OCI-LY1 (cell line): ENCODE measurements around the gene C4A.

ENCODE experiments used
- H2AFZ ChIP-seq: fragments of 200-600 bp; sonication (generic), shearing (Covaris generic); 2 replicates; pipeline ENCODE4 v1.6.0; 2014; ENCODE audit warnings: antibody characterized with exemption, mild to moderate bottlenecking, low read length
- H3F3A ChIP-seq: fragments of 200-600 bp; sonication (generic), shearing (Covaris generic); 2 replicates; pipeline ENCODE4 v1.6.0; 2014; ENCODE audit warnings: mild to moderate bottlenecking, antibody characterized with exemption, low read length, moderate library complexity; ENCODE audit not compliant: insufficient read depth
- H3K27ac ChIP-seq: fragments of 200-600 bp; sonication (generic); 2 replicates; pipeline ENCODE4 v1.5.1; 2014; ENCODE audit warnings: low read length, mixed run types, mild to moderate bottlenecking, low read depth; ENCODE audit not compliant: poor library complexity, severe bottlenecking
- H3K27me3 ChIP-seq: fragments of 200-600 bp; sonication (generic); 2 replicates; pipeline ENCODE4 v1.6.0; 2014; ENCODE audit warnings: antibody characterized with exemption, mild to moderate bottlenecking, low read length, moderate library complexity; ENCODE audit not compliant: insufficient read depth
- H3K36me3 ChIP-seq: fragments of 200-600 bp; sonication (generic); 2 replicates; pipeline ENCODE4 v1.6.1; 2014; ENCODE audit warnings: mild to moderate bottlenecking, antibody characterized with exemption, low read length, moderate library complexity, mixed read lengths; ENCODE audit not compliant: insufficient read depth
- H3K4me1 ChIP-seq: fragments of 200-600 bp; sonication (generic); 2 replicates; pipeline ENCODE4 v1.5.1; 2014; ENCODE audit warnings: mild to moderate bottlenecking, low read length, moderate library complexity; ENCODE audit not compliant: insufficient read depth, severe bottlenecking
- H3K4me2 ChIP-seq: fragments of 200-600 bp; sonication (generic), shearing (Covaris generic); 2 replicates; pipeline ENCODE4 v1.6.1; 2014; ENCODE audit warnings: low read length
- H3K4me3 ChIP-seq: fragments of 200-600 bp; sonication (generic); 2 replicates; pipeline ENCODE4 v1.5.1; 2014; ENCODE audit warnings: low read length, low read depth, mild to moderate bottlenecking, mixed read lengths; ENCODE audit not compliant: poor library complexity, severe bottlenecking
- H3K79me2 ChIP-seq: fragments of 200-600 bp; shearing (Covaris generic); 2 replicates; pipeline ENCODE4 v1.6.1; 2016; ENCODE audit warnings: mixed run types, low read length, mixed read lengths; ENCODE audit not compliant: insufficient read depth
- H3K9ac ChIP-seq: fragments of 200-600 bp; sonication (generic), shearing (Covaris generic); 2 replicates; pipeline ENCODE4 v1.6.1; 2014; ENCODE audit warnings: mild to moderate bottlenecking, low read length, mixed read lengths
- H3K9me2 ChIP-seq: fragments of 200-600 bp; sonication (generic), shearing (Covaris generic); 2 replicates; pipeline ENCODE4 v1.6.1; 2014; ENCODE audit warnings: low read depth, mild to moderate bottlenecking, low read length, mixed read lengths
- H3K9me3 ChIP-seq: fragments of 200-600 bp; shearing (Covaris generic); 2 replicates; pipeline ENCODE4 v1.6.1; 2014; ENCODE audit warnings: low read length, mixed read lengths
- H4K20me1 ChIP-seq: fragments of 200-600 bp; sonication (generic), shearing (Covaris generic); 2 replicates; pipeline ENCODE4 v1.6.0; 2016; ENCODE audit warnings: mild to moderate bottlenecking, low read length; ENCODE audit not compliant: insufficient read depth
- CTCF ChIP-seq: fragments of 200-600 bp; sonication (generic), shearing (Covaris generic); IDR thresholded peaks from 2 replicates; pipeline ENCODE4 v1.5.1; 2017; ENCODE audit warnings: mild to moderate bottlenecking, antibody characterized with exemption, low read length, moderate library complexity, mixed read lengths
- EZH2 ChIP-seq: fragments of 200-600 bp; sonication (generic), shearing (Covaris generic); IDR thresholded peaks from 2 replicates; pipeline ENCODE4 v1.8.0; 2017; ENCODE audit warnings: borderline replicate concordance, mixed run types, mild to moderate bottlenecking, antibody characterized with exemption, low read length, moderate library complexity, mixed read lengths

The C4A gene

GRCh38 chr6:31947070-31947675 is 34.7 kb upstream of the C4A start:
- no peak overlapping the region for H3K4me2 ChIP-seq
- no peak overlapping the region for H3K9ac ChIP-seq
- no peak overlapping the region for H2AFZ ChIP-seq
- H3K79me2 ChIP-seq, result no peaks in the 10 kb centered on the region
- no peaks in the 10 kb centered on the region for H3K9me3 ChIP-seq
- H3K4me3 ChIP-seq, result no peak overlapping the region
- TF ChIP-seq CTCF (no peak), EZH2 (no peak)
- H3K36me3 ChIP-seq, result peaks cover 12% of the 10 kb centered on the region; the same call in 1 of the 2 replicates
- no peaks in the 10 kb centered on the region for H3F3A ChIP-seq
- H3K4me1 ChIP-seq, result no peaks in the 10 kb centered on the region
- H3K9me2 ChIP-seq, result no peaks in the 10 kb centered on the region
- peaks cover 10% of the 10 kb centered on the region for H3K27me3 ChIP-seq
- no peak overlapping the region for H3K27ac ChIP-seq
- no peaks in the 10 kb centered on the region for H4K20me1 ChIP-seq

- Histone ChIP-seq H3K4me1 (no peaks in the 10 kb centered on the region), H3F3A (no peaks in the 10 kb centered on the region), H3K9ac (no peak overlapping the region), H3K27me3 (peaks cover 5% of the 10 kb centered on the region; the same call in 1 of the 2 replicates), H3K9me2 (no peaks in the 10 kb centered on the region), H3K27ac (no peak overlapping the region), H3K9me3 (no peaks in the 10 kb centered on the region), H3K4me3 (no peak overlapping the region), H3K4me2 (no peak overlapping the region), H3K79me2 (no peaks in the 10 kb centered on the region), H4K20me1 (no peaks in the 10 kb centered on the region), H3K36me3 (peaks cover 19% of the 10 kb centered on the region; the same call in 1 of the 2 replicates), H2AFZ (no peak overlapping the region)
- TF ChIP-seq CTCF (no peak), EZH2 (no peak)
Measured at GRCh38 chr6:31947864-31948263, 34.0 kb upstream of the C4A start.

- Histone ChIP-seq H3K4me1 (no peaks in the 10 kb centered on the region), H3K36me3 (peaks cover 23% of the 10 kb centered on the region), H2AFZ (no peak overlapping the region), H3F3A (no peaks in the 10 kb centered on the region), H3K27ac (no peak overlapping the region), H4K20me1 (no peaks in the 10 kb centered on the region), H3K9ac (no peak overlapping the region), H3K79me2 (no peaks in the 10 kb centered on the region), H3K9me3 (no peaks in the 10 kb centered on the region), H3K9me2 (no peaks in the 10 kb centered on the region), H3K4me2 (no peak overlapping the region), H3K4me3 (no peak overlapping the region), H3K27me3 (peaks cover 5% of the 10 kb centered on the region; the same call in 1 of the 2 replicates)
- TF ChIP-seq CTCF, result no peak
- TF ChIP-seq EZH2, result no peak
Measured at GRCh38 chr6:31948306-31948705, 33.6 kb upstream of the C4A start.
